ENCODE measurements around the gene TMPRSS13. TPM values are rescaled to one million over a fixed set of nuclear protein-coding genes. Genes with fewer than 3 reads are reported as not detected.

Gene TMPRSS13
- total and polyA plus RNA-seq, 2 of the 13 experiments (the other 11 are each of a cell fraction or from before 2014, with no cell fraction given), result not detected

DNA sequence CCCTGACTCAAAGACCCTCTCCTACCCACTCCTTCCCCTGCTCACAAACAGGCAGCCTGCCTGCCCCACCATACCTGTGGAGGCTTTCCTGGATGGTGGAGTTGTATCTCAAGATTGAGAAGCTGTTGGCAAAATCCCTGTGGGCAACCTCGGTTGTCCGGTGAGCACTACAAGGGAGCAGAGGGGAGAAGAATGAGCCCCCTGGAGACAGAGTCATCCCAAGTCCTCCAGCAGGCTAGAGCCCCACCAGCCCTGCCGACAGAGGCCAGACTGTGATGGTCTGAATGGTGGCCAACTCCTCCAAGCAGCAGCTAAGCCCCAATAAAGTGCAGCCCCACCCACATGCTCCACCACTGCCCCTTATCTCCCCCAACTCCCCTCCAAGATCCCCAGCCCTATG is 17.5 kb downstream of the TMPRSS13 start:
- Histone ChIP-seq H3K36me3 (replicated peaks in 1 of 2; ENCODE audit: control insufficient read depth in 1 of 2, insufficient read depth in 2 of 2, low read length in 2 of 2) (no peaks in the 10 kb centered on the region), H3K9ac (ENCODE audit: insufficient read depth, low read depth, low read length) (no peak overlapping the region), H3K4me2 (ENCODE audit: low read depth, low read length) (no peak overlapping the region), H4K20me1 (ENCODE audit: insufficient read depth, low read length) (no peaks in the 10 kb centered on the region), H3K79me2 (ENCODE audit: insufficient read depth, low read length) (no peaks in the 10 kb centered on the region), H3K27ac (ENCODE audit: extremely low read length, insufficient read depth, low read length) (no peak overlapping the region), H3K27me3 (ENCODE audit: control insufficient read depth in 1 of 2, insufficient read depth in 2 of 2, low read length in 2 of 2) (peaks cover 0 to 61% of the 10 kb centered on the region in 2 experiments), H3K4me1 (ENCODE audit: insufficient read depth, low read length) (no peaks in the 10 kb centered on the region), H3K9me3 (ENCODE audit: low read length) (no peaks in the 10 kb centered on the region), H3K4me3 (replicated peaks in 1 of 3; ENCODE audit: insufficient read depth in 1 of 3, low read depth in 2 of 3, low read length in 3 of 3) (no peak overlapping the region), H2AFZ (ENCODE audit: low read length) (no peak overlapping the region)
- TF ChIP-seq ZFP62 (CRISPR knock-in tag; IDR thresholded peaks at IDR 0.05), result no peak
- TF ChIP-seq ZNF776 (CRISPR knock-in tag; IDR thresholded peaks at IDR 0.05), result no peak
- no peak for TF ChIP-seq RCOR2 (CRISPR knock-in tag; IDR thresholded peaks at IDR 0.05)
- TF ChIP-seq DNMT1 (CRISPR knock-in tag; IDR thresholded peaks at IDR 0.05), result no peak
- no peak for TF ChIP-seq ONECUT2 (CRISPR knock-in tag; IDR thresholded peaks at IDR 0.05)
- CTCF ChIA-PET (ENCODE audit: low intra/inter-chr PET ratio, low total read pairs), result no interaction called here
- FAIRE-seq (no peak), DNase-seq (ENCODE audit: low spot score) (no peak), ATAC-seq (no peak)
- no TSS peak for BruUV-seq (replicated peaks)
- in situ Hi-C loops (cut with HindIII; ENCODE audit: extremely low pct_ligation_motif_present, low pct_unique_long_range_greater_than_20kb) (no loop called here), intact Hi-C loops (cut with micrococcal nuclease; ENCODE audit: unreplicated experiment) (no loop called here)
- WGBS (ENCODE audit: low lambda C conversion rate), result no CpG with 5 or more reads among the region's 3 CpGs
- POLR2A ChIA-PET, result no interaction called here

DNA sequence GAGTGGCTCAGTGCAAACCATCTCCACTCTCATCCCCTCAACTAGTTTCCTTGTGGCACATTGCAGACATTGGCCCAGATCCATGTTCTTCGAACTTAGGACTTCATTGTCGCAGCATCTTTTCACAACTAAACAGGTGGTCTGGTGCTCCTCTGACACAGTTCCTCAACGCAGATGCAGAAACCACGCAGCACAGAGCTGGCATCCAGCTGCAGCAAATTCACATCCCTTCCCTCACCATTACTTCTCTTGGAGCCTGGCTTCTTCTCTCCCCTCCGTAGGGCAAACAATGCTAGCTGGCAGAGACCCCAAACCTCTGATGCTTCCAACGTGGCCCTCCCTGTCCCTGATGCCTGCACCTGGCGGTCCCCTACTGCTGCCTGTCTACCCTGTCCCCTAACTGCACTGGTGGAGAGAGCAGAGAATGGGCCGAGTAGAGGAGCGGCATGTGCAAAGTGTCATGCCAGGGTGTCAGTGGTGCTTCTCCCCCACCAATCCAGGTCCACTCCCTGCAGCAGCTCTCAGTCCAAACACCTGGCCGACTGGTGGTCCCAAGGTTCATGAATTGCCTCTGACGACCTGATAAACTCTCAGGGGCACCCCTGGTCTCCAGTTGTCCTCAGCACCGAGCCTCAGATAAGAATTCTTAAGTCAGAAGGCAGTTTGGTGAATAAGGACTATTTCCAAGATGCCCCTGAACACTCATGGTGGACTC is 18.1 kb downstream of the TMPRSS13 start:
- FAIRE-seq, result no peak
- H3K27ac ChIP-seq (ENCODE audit: extremely low read length, insufficient read depth, low read length), result no peak overlapping the region
- H3K9me3 ChIP-seq (ENCODE audit: low read length), result no peaks in the 10 kb centered on the region
- ChIA-PET CTCF (ENCODE audit: low intra/inter-chr PET ratio, low total read pairs) (no interaction called here), POLR2A (no interaction called here)
- H2AFZ ChIP-seq (ENCODE audit: low read length), result no peak overlapping the region
- no peaks in the 10 kb centered on the region for H4K20me1 ChIP-seq (ENCODE audit: insufficient read depth, low read length)
- WGBS (ENCODE audit: low lambda C conversion rate), result 39% methylated on average over 9 of the region's 12 CpGs
- H3K9ac ChIP-seq (ENCODE audit: insufficient read depth, low read depth, low read length), result no peak overlapping the region
- no peak for DNase-seq (ENCODE audit: low spot score)
- H3K4me3 ChIP-seq (replicated peaks in 1 of 3; ENCODE audit: insufficient read depth in 1 of 3, low read depth in 2 of 3, low read length in 3 of 3), result no peak overlapping the region
- TF ChIP-seq RFXAP (CRISPR knock-in tag; IDR thresholded peaks at IDR 0.05; ENCODE audit: borderline replicate concordance) (no peak), NONO (IDR thresholded peaks at IDR 0.05) (no peak), NONO (CRISPR knock-in tag; conservative IDR thresholded peaks at IDR 0.05) (no peak), CBFB (CRISPR knock-in tag; IDR thresholded peaks at IDR 0.05) (no peak), ELF3 (CRISPR knock-in tag; IDR thresholded peaks at IDR 0.05) (no peak), ZMYM2 (CRISPR knock-in tag; IDR thresholded peaks at IDR 0.05) (no peak), NFIB (CRISPR knock-in tag; IDR thresholded peaks at IDR 0.05; ENCODE audit: borderline replicate concordance) (no peak), ZFX (CRISPR knock-in tag; IDR thresholded peaks at IDR 0.05; ENCODE audit: low read depth) (no peak), ZNF567 (CRISPR knock-in tag; IDR thresholded peaks at IDR 0.05; ENCODE audit: borderline replicate concordance) (no peak), BCL6 (CRISPR knock-in tag; IDR thresholded peaks at IDR 0.05) (no peak), ZNF503 (CRISPR knock-in tag; IDR thresholded peaks at IDR 0.05) (no peak), ZNF441 (CRISPR knock-in tag; IDR thresholded peaks at IDR 0.05; ENCODE audit: borderline replicate concordance) (no peak)
- TF ChIP-seq, protein P1, sequence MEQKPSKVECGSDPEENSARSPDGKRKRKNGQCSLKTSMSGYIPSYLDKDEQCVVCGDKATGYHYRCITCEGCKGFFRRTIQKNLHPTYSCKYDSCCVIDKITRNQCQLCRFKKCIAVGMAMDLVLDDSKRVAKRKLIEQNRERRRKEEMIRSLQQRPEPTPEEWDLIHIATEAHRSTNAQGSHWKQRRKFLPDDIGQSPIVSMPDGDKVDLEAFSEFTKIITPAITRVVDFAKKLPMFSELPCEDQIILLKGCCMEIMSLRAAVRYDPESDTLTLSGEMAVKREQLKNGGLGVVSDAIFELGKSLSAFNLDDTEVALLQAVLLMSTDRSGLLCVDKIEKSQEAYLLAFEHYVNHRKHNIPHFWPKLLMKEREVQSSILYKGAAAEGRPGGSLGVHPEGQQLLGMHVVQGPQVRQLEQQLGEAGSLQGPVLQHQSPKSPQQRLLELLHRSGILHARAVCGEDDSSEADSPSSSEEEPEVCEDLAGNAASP (CRISPR knock-in tag; IDR thresholded peaks at IDR 0.05; ENCODE audit: borderline replicate concordance), result no peak
- H3K36me3 ChIP-seq (replicated peaks in 1 of 2; ENCODE audit: control insufficient read depth in 1 of 2, insufficient read depth in 2 of 2, low read length in 2 of 2), result no peaks in the 10 kb centered on the region
- BruUV-seq (replicated peaks), result no TSS peak
- no peak overlapping the region for H3K4me2 ChIP-seq (ENCODE audit: low read depth, low read length)
- in situ Hi-C loops (cut with HindIII; ENCODE audit: extremely low pct_ligation_motif_present, low pct_unique_long_range_greater_than_20kb) (no loop called here), intact Hi-C loops (cut with micrococcal nuclease; ENCODE audit: unreplicated experiment) (no loop called here)
- no peaks in the 10 kb centered on the region for H3K4me1 ChIP-seq (ENCODE audit: insufficient read depth, low read length)
- peaks cover 0 to 56% of the 10 kb centered on the region in 2 experiments for H3K27me3 ChIP-seq (ENCODE audit: control insufficient read depth in 1 of 2, insufficient read depth in 2 of 2, low read length in 2 of 2)
- no peak for ATAC-seq
- no peaks in the 10 kb centered on the region for H3K79me2 ChIP-seq (ENCODE audit: insufficient read depth, low read length)

Measured in HepG2 (cell line).